HepG2 (cell line): ENCODE results near the gene FGF19. TPM values are rescaled to one million over a fixed set of nuclear protein-coding genes. Genes with fewer than 3 reads are reported as not detected.

ENCODE experiments used
- ARID3A ChIP-seq: IDR thresholded peaks from 2 replicates; pipeline ENCODE4 v1.6.1; 2012; ENCODE audit warnings: low read depth, low read length, improper control_type of control experiment
- CREB1 ChIP-seq, 2 experiments: fragments of 450-650 bp in 1 of 2; IDR thresholded peaks; 2 replicates each; pipeline ENCODE4 v1.6.1; 2016 to 2017; ENCODE audit warnings: control low read depth in 1 of 2, mild to moderate bottlenecking in 1 of 2, missing compliant biosample characterization in 1 of 2, missing genetic modification characterization in 1 of 2
- E2F5 ChIP-seq: sonication (generic); formaldehyde crosslinking; conservative IDR thresholded peaks from 2 replicates; pipeline ENCODE4 v1.4.0; 2020; ENCODE audit warnings: missing genetic modification reagents
- HCFC1 ChIP-seq: fragments of 150-350 bp; IDR thresholded peaks from 2 replicates; pipeline ENCODE4 v1.6.1; 2014; ENCODE audit warnings: low read depth, low read length
- HIVEP1 ChIP-seq: sonication (generic); formaldehyde crosslinking; IDR thresholded peaks from 2 replicates; pipeline ENCODE4 v1.4.0; 2020; ENCODE audit warnings: mild to moderate bottlenecking, missing genetic modification reagents
- IRF2 ChIP-seq: IDR thresholded peaks from 2 replicates; pipeline ENCODE4 v1.6.1; 2018; ENCODE audit warnings: missing genetic modification reagents, missing compliant biosample characterization
- JDP2 ChIP-seq: sonication (generic); formaldehyde crosslinking; IDR thresholded peaks from 2 replicates; pipeline ENCODE4 v1.8.1; 2022; ENCODE audit warnings: missing genetic modification reagents, borderline replicate concordance
- KDM5A ChIP-seq: fragments of 200-600 bp; sonication (generic); IDR thresholded peaks from 2 replicates; pipeline ENCODE4 v1.7.0; 2018; ENCODE audit warnings: antibody characterized with exemption, mild to moderate bottlenecking, low read length, borderline replicate concordance
- MAX ChIP-seq: IDR thresholded peaks from 2 replicates; pipeline ENCODE4 v1.6.1; 2012; ENCODE audit warnings: inconsistent platforms
- MXD4 ChIP-seq: IDR thresholded peaks from 2 replicates; pipeline ENCODE4 v1.6.1; 2016; ENCODE audit warnings: mild to moderate bottlenecking, missing biosample characterization, missing genetic modification reagents
- NFE2L1 ChIP-seq: sonication (generic); formaldehyde crosslinking; IDR thresholded peaks from 2 replicates; pipeline ENCODE4 v1.4.0; 2020; ENCODE audit warnings: missing genetic modification reagents, mild to moderate bottlenecking, borderline replicate concordance
- PRDM4 ChIP-seq: sonication (generic); formaldehyde crosslinking; IDR thresholded peaks from 2 replicates; pipeline ENCODE4 v1.9.0; 2021; ENCODE audit warnings: missing genetic modification reagents, borderline replicate concordance
- ZEB1 ChIP-seq: IDR thresholded peaks from 2 replicates; pipeline ENCODE4 v1.6.1; 2012; ENCODE audit warnings: mild to moderate bottlenecking, low read depth, inconsistent platforms; ENCODE audit not compliant: insufficient replicate concordance
- ZNF331 ChIP-seq: sonication (generic); formaldehyde crosslinking; IDR thresholded peaks from 2 replicates; pipeline ENCODE4 v1.4.0; 2020; ENCODE audit warnings: missing genetic modification reagents
- ZNF616 ChIP-seq: sonication (generic); formaldehyde crosslinking; IDR thresholded peaks from 2 replicates; pipeline ENCODE4 v1.5.0; 2020; ENCODE audit warnings: low read depth, mild to moderate bottlenecking, missing genetic modification reagents
- ZNF782 ChIP-seq: sonication (generic); formaldehyde crosslinking; IDR thresholded peaks from 2 replicates; pipeline ENCODE4 v1.4.0; 2020; ENCODE audit warnings: missing genetic modification reagents, mild to moderate bottlenecking, borderline replicate concordance
- ZNF790 ChIP-seq: sonication (generic); formaldehyde crosslinking; IDR thresholded peaks from 2 replicates; pipeline ENCODE4 v1.8.0; 2022; ENCODE audit warnings: missing genetic modification reagents, mild to moderate bottlenecking, borderline replicate concordance
- polyA plus RNA-seq, 8 experiments: library from polyadenylated mRNA; depleted of rRNA in 3 of 8; stranded (reverse) in 7 of 8; unstranded in 1 of 8; fragments of >200 nt; fragmentation: Illumina TruSeq in 4 of 8; extraction: Trizol in 4 of 8; gene quantifications; 2 replicates each; pipeline versions ENCODE4 v1.2.1 to v1.2.3, GENCODE V29; 2011 to 2016; ENCODE audit warnings: low read depth in 4 of 8, missing spikeins in 1 of 8, mixed read lengths in 1 of 8; ENCODE audit not compliant: insufficient read depth in 1 of 8
- total RNA-seq, 5 experiments: library from RNA; depleted of rRNA; stranded (reverse); fragments of >200 nt; fragmentation: Illumina TruSeq; extraction: Trizol; gene quantifications; 2 replicates each; pipeline ENCODE4 v1.2.3, GENCODE V29; 2016; ENCODE audit warnings: low read depth in 1 of 5
- TF ChIP-seq, protein P1 (sequence below): sonication (generic); formaldehyde crosslinking; IDR thresholded peaks from 2 replicates; pipeline ENCODE4 v1.5.1; 2020; ENCODE audit warnings: mild to moderate bottlenecking, missing genetic modification reagents

The FGF19 gene
- total and polyA plus RNA-seq, 2 of the 13 experiments (the other 11 are each of a cell fraction or from before 2014, with no cell fraction given) = 0.07 TPM; not detected in 1

- TF ChIP-seq, protein P1, sequence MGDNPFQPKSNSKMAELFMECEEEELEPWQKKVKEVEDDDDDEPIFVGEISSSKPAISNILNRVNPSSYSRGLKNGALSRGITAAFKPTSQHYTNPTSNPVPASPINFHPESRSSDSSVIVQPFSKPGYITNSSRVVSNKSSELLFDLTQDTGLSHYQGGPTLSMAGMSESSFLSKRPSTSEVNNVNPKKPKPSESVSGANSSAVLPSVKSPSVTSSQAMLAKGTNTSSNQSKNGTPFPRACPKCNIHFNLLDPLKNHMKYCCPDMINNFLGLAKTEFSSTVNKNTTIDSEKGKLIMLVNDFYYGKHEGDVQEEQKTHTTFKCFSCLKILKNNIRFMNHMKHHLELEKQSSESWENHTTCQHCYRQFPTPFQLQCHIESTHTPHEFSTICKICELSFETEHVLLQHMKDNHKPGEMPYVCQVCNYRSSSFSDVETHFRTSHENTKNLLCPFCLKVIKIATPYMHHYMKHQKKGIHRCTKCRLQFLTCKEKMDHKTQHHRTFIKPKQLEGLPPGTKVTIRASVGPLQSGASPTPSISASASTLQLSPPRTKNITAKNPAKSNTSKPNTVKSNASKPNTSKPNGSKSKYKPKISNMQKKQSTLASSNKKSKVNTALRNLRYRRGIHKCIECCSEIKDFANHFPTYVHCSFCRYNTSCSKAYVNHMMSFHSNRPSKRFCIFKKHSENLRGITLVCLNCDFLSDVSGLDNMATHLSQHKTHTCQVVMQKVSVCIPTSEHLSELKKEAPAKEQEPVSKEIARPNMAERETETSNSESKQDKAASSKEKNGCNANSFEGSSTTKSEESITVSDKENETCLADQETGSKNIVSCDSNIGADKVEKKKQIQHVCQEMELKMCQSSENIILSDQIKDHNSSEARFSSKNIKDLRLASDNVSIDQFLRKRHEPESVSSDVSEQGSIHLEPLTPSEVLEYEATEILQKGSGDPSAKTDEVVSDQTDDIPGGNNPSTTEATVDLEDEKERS = peak; percentile 87
- TF ChIP-seq ZNF790 (CRISPR knock-in tag) (no peak), ARID3A (peak; percentile 65; the same call in 1 of the 2 replicates), IRF2 (peak; percentile 70; the same call in 1 of the 2 replicates), HCFC1 (no peak), ZNF616 (CRISPR knock-in tag) (no peak), ZEB1 (peak; percentile 91), MAX (peak; percentile 83), ZNF782 (no peak), PRDM4 (CRISPR knock-in tag) (no peak), ZNF331 (CRISPR knock-in tag) (no peak), E2F5 (CRISPR knock-in tag) (0 out of 2 replicates have a peak, but pooled peaks have one; percentile 9), MXD4 (0 out of 2 replicates have a peak, but pooled peaks have one; percentile 45), CREB1 (IDR thresholded peaks at IDR 0.05) (peak; percentile 49), CREB1 (CRISPR knock-in tag; IDR thresholded peaks at IDR 0.05) (peak; percentile 72), HIVEP1 (CRISPR knock-in tag) (0 out of 2 replicates have a peak, but pooled peaks have one; percentile 53), KDM5A (no peak), JDP2 (no peak), NFE2L1 (no peak)
Observed at GRCh38 chr11:69654660-69655478, 49.0 kb downstream of the FGF19 start (continued).
